GM12873 (cell line): ENCODE data around the gene TERT.

ENCODE experiments used
- CTCF ChIP-seq: IDR thresholded peaks from 2 replicates; pipeline ENCODE4 v1.5.1; 2012; ENCODE audit warnings: low read depth, mild to moderate bottlenecking, moderate library complexity, low read length, control low read depth; ENCODE audit not compliant: insufficient read depth; ENCODE audit errors: missing control alignments

Gene TERT

DNA sequence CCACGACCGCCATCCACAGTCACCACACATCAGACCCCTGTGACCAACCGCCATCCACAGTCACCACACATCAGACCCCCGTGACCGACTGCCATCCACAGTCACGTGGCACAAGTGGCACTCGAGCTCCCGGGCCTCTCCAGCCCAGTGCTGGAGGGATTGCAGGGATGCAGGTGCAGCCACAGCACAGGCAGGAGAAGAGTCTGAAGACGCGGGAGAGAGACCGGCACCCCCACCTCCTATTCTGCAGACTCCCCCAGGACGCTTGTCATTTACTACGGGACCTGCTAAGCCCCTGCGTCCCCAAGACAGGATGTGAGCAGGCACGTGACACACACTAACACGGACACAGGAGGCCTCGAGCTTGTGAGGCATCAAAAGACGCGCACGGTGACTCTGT, 21.1 kb downstream of the TERT start:
- TF ChIP-seq CTCF, result no peak

DNA sequence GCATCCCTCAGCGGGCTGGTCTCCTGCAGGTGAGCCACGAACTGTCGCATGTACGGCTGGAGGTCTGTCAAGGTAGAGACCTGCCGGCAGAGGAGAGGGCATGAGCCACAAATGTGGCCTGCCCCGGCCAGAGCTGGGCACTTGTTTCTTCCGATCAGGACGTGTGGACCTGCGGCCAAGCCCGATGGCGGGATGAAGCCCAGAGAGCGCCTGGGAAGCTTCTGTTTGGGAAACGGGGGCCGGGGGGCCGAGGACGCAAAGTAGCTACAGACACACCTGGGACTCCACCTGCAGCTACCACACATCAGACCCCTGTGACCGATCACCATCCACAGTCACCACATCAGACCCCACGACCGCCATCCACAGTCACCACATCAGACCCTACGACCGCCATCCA, 22.7 kb downstream of the TERT start:
- TF ChIP-seq CTCF, result no peak

DNA sequence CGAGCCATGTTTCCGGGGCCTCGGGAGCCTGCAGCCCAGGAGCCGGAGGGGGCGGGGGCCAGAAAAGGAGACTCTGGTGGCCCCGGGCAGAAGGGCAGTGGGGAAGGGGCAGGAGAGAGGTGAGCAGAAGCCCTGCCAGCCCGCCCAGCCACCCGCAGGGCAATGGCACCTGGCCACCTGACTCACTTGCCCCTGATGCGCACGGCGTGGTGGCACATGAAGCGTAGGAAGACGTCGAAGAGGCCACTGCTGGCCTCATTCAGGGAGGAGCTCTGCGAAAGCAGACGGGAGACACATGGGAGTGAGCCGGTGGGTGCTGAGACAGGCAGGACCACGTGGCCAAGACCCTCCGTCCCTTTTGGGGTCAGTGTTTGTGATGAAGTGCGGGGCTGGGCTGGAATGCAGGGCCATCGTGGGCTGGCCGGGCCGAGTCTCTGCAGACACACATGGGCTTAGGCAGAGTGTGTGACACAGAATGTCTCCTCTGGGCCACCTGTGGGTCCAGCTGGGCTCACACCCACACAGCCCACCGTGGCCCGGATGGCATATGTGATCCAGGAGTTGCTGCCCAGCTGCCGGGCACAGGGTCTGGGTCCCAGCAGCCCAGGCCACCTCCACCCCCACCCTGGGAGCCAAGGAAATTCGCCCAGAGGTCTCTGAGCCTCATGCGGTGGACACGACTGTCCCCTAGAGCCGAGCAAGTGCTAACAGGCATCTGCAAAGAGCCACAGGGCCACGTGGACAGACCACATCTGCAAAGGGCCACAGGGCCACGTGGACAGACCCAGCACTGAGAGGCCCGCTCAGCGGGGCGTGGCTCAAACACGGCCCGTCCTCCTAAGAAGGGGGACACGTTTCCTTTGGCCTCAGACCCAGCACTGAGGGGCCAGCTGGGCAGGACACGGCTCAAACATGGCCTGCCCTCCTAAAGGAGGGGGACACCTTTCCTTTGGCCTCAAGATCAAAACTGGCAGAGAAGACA, 23.6 kb downstream of the TERT start:
- no peak for TF ChIP-seq CTCF

GRCh38 chr5:1270426-1270825, 24.4 kb downstream of the TERT start:
- no peak for TF ChIP-seq CTCF

- TF ChIP-seq CTCF, result no peak
These were observed 26.2 kb downstream of the TERT start for GRCh38 chr5:1268666-1269065.

DNA sequence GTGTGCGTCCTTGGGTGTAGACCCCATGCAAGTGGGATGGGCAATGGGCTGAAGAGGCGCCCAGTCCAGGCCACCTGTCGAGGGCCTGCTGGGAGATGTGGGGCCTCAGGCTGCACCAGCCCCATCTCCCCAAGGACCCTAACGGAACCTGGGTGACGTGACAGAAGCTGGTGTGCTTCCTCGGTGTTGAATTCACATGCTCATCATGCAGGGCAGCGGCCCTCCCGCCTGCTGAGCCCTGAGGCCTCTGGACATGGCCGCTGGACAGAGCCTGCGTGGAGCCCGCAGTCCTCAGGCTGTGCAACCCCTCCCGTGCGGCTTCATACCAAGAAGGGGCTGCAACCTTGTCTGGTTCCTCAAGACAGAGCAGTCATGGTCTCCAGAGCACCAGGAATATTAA, 26.8 kb downstream of the TERT start:
- TF ChIP-seq CTCF, result no peak

DNA sequence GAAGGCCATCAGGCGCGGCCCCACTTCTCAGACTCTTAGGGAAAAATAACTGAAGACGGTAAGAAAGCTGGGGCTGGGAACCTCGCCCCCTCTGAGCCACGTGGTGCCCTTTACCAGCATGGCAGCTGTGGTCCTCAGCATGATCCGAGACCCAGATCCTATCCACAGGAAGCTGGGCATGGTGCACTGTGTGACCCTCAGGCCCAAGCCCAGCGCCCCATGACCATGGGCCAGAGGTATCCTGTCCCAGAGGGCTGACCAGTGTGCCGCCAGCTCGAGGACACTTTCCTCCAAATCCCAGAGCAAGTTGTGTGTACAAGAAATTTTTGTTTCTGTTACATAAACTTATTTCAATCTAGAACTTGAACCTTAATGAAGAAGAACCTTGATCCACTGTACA, 28.1 kb downstream of the TERT start:
- no peak for TF ChIP-seq CTCF
